Progenitor cell of endocrine pancreas (in vitro differentiated cells): ENCODE measurements around the gene ARID5B. TPM values are rescaled to one million over a fixed set of nuclear protein-coding genes. Genes with fewer than 3 reads are reported as not detected.

Experiments
- DNase-seq: peaks from one replicate; pipeline ENCODE4 v3.0.0; 2021; ENCODE audit warnings: low spot score; ENCODE audit not compliant: unreplicated experiment
- H3K27ac Mint-ChIP-seq: 2 replicates; pipeline ENCODE4 v1.8.0; 2021; ENCODE audit warnings: mild to moderate bottlenecking, moderate library complexity, mixed read lengths
- H3K27me3 Mint-ChIP-seq: 2 replicates; pipeline ENCODE4 v1.8.0; 2021; ENCODE audit warnings: mixed read lengths
- H3K36me3 Mint-ChIP-seq: 2 replicates; pipeline ENCODE4 v1.8.0; 2022; ENCODE audit warnings: mixed read lengths; ENCODE audit not compliant: insufficient read depth
- H3K4me1 Mint-ChIP-seq: 2 replicates; pipeline ENCODE4 v1.8.0; 2021; ENCODE audit warnings: low read depth, mixed read lengths
- H3K4me3 Mint-ChIP-seq: 2 replicates; pipeline ENCODE4 v1.8.0; 2021; ENCODE audit warnings: low read depth, mild to moderate bottlenecking, moderate library complexity, mixed read lengths
- H3K9me3 Mint-ChIP-seq: 2 replicates; pipeline ENCODE4 v1.8.0; 2021; ENCODE audit warnings: low read depth, mixed read lengths
- total RNA-seq: library from RNA; stranded (reverse); gene quantifications from 2 replicates; pipeline ENCODE4 v1.2.1, GENCODE V29; 2021
- TF ChIP-seq, protein P1 (sequence below): fragments of 200-600 bp; sonication (generic); IDR thresholded peaks from one replicate; pipeline ENCODE4 v1.5.0; 2021; ENCODE audit warnings: antibody characterized with exemption, mild to moderate bottlenecking; ENCODE audit not compliant: unreplicated experiment

Gene ARID5B
- total RNA-seq, 1 donor from 2014 or later: 19.7 TPM

- TF ChIP-seq, protein P1, sequence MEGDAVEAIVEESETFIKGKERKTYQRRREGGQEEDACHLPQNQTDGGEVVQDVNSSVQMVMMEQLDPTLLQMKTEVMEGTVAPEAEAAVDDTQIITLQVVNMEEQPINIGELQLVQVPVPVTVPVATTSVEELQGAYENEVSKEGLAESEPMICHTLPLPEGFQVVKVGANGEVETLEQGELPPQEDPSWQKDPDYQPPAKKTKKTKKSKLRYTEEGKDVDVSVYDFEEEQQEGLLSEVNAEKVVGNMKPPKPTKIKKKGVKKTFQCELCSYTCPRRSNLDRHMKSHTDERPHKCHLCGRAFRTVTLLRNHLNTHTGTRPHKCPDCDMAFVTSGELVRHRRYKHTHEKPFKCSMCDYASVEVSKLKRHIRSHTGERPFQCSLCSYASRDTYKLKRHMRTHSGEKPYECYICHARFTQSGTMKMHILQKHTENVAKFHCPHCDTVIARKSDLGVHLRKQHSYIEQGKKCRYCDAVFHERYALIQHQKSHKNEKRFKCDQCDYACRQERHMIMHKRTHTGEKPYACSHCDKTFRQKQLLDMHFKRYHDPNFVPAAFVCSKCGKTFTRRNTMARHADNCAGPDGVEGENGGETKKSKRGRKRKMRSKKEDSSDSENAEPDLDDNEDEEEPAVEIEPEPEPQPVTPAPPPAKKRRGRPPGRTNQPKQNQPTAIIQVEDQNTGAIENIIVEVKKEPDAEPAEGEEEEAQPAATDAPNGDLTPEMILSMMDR: no peak
- Mint-ChIP-seq H3K36me3 (peaks cover 8% of the 10 kb centered on the region), H3K27me3 (no peaks in the 10 kb centered on the region), H3K4me1 (peaks cover 55% of the 10 kb centered on the region), H3K27ac (peak overlapping the region; percentile 68), H3K9me3 (no peaks in the 10 kb centered on the region), H3K4me3 (no peak overlapping the region)
- no peak for DNase-seq
These were observed 146.5 kb downstream of the ARID5B start for GRCh38 chr10:62047960-62048383.

- H3K4me1 Mint-ChIP-seq: peaks cover 54% of the 10 kb centered on the region
- H3K27ac Mint-ChIP-seq: peak overlapping the region; percentile 93
- TF ChIP-seq, protein P1: no peak
- H3K9me3 Mint-ChIP-seq: no peaks in the 10 kb centered on the region
- H3K36me3 Mint-ChIP-seq: peaks cover 13% of the 10 kb centered on the region
- no peaks in the 10 kb centered on the region for H3K27me3 Mint-ChIP-seq
- H3K4me3 Mint-ChIP-seq: no peak overlapping the region
- DNase-seq: no peak
These were observed 147.0 kb downstream of the ARID5B start for GRCh38 chr10:62048470-62048869.

- Mint-ChIP-seq H3K9me3 (no peaks in the 10 kb centered on the region), H3K36me3 (peaks cover 14% of the 10 kb centered on the region), H3K4me1 (peaks cover 49% of the 10 kb centered on the region), H3K27me3 (no peaks in the 10 kb centered on the region), H3K27ac (peak overlapping the region; percentile 93), H3K4me3 (peak overlapping the region; percentile 45)
- TF ChIP-seq, protein P1: no peak
- DNase-seq: peak; percentile 14
These were observed 147.6 kb downstream of the ARID5B start for GRCh38 chr10:62048919-62049623.

GRCh38 chr10:62049624-62050345 lies 148.3 kb downstream of the ARID5B start:
- H3K4me3 Mint-ChIP-seq: peak overlapping the region; percentile 45
- H3K27ac Mint-ChIP-seq: peak overlapping the region; percentile 93
- no peaks in the 10 kb centered on the region for H3K9me3 Mint-ChIP-seq
- H3K27me3 Mint-ChIP-seq: no peaks in the 10 kb centered on the region
- H3K4me1 Mint-ChIP-seq: peaks cover 51% of the 10 kb centered on the region
- TF ChIP-seq, protein P1: no peak
- no peak for DNase-seq
- H3K36me3 Mint-ChIP-seq: peaks cover 14% of the 10 kb centered on the region

- H3K27me3 Mint-ChIP-seq: no peaks in the 10 kb centered on the region
- peak overlapping the region; percentile 32 for H3K4me3 Mint-ChIP-seq
- no peaks in the 10 kb centered on the region for H3K9me3 Mint-ChIP-seq
- peaks cover 51% of the 10 kb centered on the region for H3K4me1 Mint-ChIP-seq
- TF ChIP-seq, protein P1: no peak
- DNase-seq: no peak
- H3K27ac Mint-ChIP-seq: no peak overlapping the region
- peaks cover 17% of the 10 kb centered on the region for H3K36me3 Mint-ChIP-seq
These were observed 148.9 kb downstream of the ARID5B start for GRCh38 chr10:62050346-62050892.
